ENCODE data around the gene IL1RAPL2. TPM values are rescaled to one million over a fixed set of nuclear protein-coding genes. Genes with fewer than 3 reads are reported as not detected.

IL1RAPL2 gene
- total and polyA plus RNA-seq, 11 donors, result 0.08 to 0.16 (median 0.10) TPM; not detected in 8

- Histone ChIP-seq H3K27ac (no peak overlapping the region), H3K4me1 (no peaks in the 10 kb centered on the region), H3K9me3 (no peaks in the 10 kb centered on the region), H3K27me3 (peaks cover 0 to 9% (median 0%) of the 10 kb centered on the region in 9 donors), H3K36me3 (no peaks in the 10 kb centered on the region), H3K4me3 (no peak overlapping the region)
- DNase-seq (no peak), ATAC-seq (no peak)
- no peak for TF ChIP-seq POLR2A (IDR thresholded peaks at IDR 0.05)
- TF ChIP-seq CTCF (IDR thresholded peaks at IDR 0.05), result no peak
- WGBS, 4 donors, result 57 to 95% (median 69%) methylated on average over 2 of the region's 2 CpGs
- intact Hi-C loops (cut with DNase I), result loop anchor here in 1 of 10 donors (10.0 kb wide), 1 partner anchor 265 kb away; no protein-coding TSS in a partner anchor
Observed at GRCh38 chrX:104929324-104929723, 363.3 kb downstream of the IL1RAPL2 start.

- no peak overlapping the region for H3K4me3 ChIP-seq
- intact Hi-C loops (cut with DNase I), result no loop called here
- peaks cover 0 to 7% (median 0%) of the 10 kb centered on the region in 9 donors for H3K27me3 ChIP-seq
- TF ChIP-seq POLR2A (IDR thresholded peaks at IDR 0.05), result no peak
- TF ChIP-seq CTCF (IDR thresholded peaks at IDR 0.05), result no peak
- no peaks in the 10 kb centered on the region for H3K9me3 ChIP-seq
- DNase-seq, result no peak
- no peaks in the 10 kb centered on the region for H3K36me3 ChIP-seq
- H3K27ac ChIP-seq, result no peak overlapping the region
- no peak for ATAC-seq
- WGBS, 4 donors, result 70 to 82% (median 78%) methylated on average over 2 of the region's 2 CpGs
- no peaks in the 10 kb centered on the region for H3K4me1 ChIP-seq
Observed at GRCh38 chrX:104935581-104935980, 369.6 kb downstream of the IL1RAPL2 start.

- intact Hi-C loops (cut with DNase I), result no loop called here
- no peaks in the 10 kb centered on the region for H3K4me1 ChIP-seq
- H3K27me3 ChIP-seq, result peaks cover 0 to 4% (median 0%) of the 10 kb centered on the region in 9 donors
- H3K9me3 ChIP-seq, result no peaks in the 10 kb centered on the region
- TF ChIP-seq CTCF (IDR thresholded peaks at IDR 0.05), result no peak
- TF ChIP-seq POLR2A (IDR thresholded peaks at IDR 0.05), result no peak
- ATAC-seq, result no peak
- no peaks in the 10 kb centered on the region for H3K36me3 ChIP-seq
- no peak for DNase-seq
- no peak overlapping the region for H3K4me3 ChIP-seq
- H3K27ac ChIP-seq, result no peak overlapping the region
Observed at GRCh38 chrX:104953251-104953650, 387.3 kb downstream of the IL1RAPL2 start.

- no peak overlapping the region for H3K27ac ChIP-seq
- H3K36me3 ChIP-seq, result no peaks in the 10 kb centered on the region
- TF ChIP-seq POLR2A (IDR thresholded peaks at IDR 0.05), result no peak
- no peak for TF ChIP-seq CTCF (IDR thresholded peaks at IDR 0.05)
- DNase-seq, result no peak
- intact Hi-C loops (cut with DNase I), result no loop called here
- H3K4me1 ChIP-seq, result no peaks in the 10 kb centered on the region
- H3K27me3 ChIP-seq, result peaks cover 0 to 9% (median 0%) of the 10 kb centered on the region in 9 donors
- WGBS, 4 donors, result 20 to 71% (median 66%) methylated on average over 1 of the region's 1 CpG
- H3K9me3 ChIP-seq, result no peaks in the 10 kb centered on the region
- no peak overlapping the region for H3K4me3 ChIP-seq
- no peak for ATAC-seq
Observed at GRCh38 chrX:104961926-104962325, 395.9 kb downstream of the IL1RAPL2 start.

Measured in heart left ventricle (tissue), 16 donors.